ENCODE data around the gene NACA2.

Gene NACA2

GRCh38 chr17:61621317-61621716 lies 30.3 kb upstream of the NACA2 start:
- no peaks in the 10 kb centered on the region for H3K4me1 ChIP-seq
- no peaks in the 10 kb centered on the region for H3K27me3 ChIP-seq
- no peak overlapping the region for H3K4me3 ChIP-seq (ENCODE audit: low read depth, low read length)
- no peak for DNase-seq
- H3K9me3 ChIP-seq, result peaks cover 2% of the 10 kb centered on the region; the same call in 1 of the 2 replicates
- no peak for TF ChIP-seq CTCF (IDR thresholded peaks at IDR 0.05; ENCODE audit: low read depth, low read length)
- H3K36me3 ChIP-seq, result no peaks in the 10 kb centered on the region

- H3K4me1 ChIP-seq, result peaks cover 4% of the 10 kb centered on the region
- no peaks in the 10 kb centered on the region for H3K36me3 ChIP-seq
- DNase-seq, result no peak
- TF ChIP-seq CTCF (IDR thresholded peaks at IDR 0.05; ENCODE audit: low read depth, low read length), result no peak
- H3K4me3 ChIP-seq (ENCODE audit: low read depth, low read length), result no peak overlapping the region
- H3K9me3 ChIP-seq, result peaks cover 2% of the 10 kb centered on the region; the same call in 1 of the 2 replicates
- H3K27me3 ChIP-seq, result no peaks in the 10 kb centered on the region
Measured at GRCh38 chr17:61619953-61620352, 28.9 kb upstream of the NACA2 start.

GRCh38 chr17:61619493-61619892 lies 28.5 kb upstream of the NACA2 start:
- H3K9me3 ChIP-seq, result peaks cover 2% of the 10 kb centered on the region; the same call in 1 of the 2 replicates
- peaks cover 4% of the 10 kb centered on the region for H3K4me1 ChIP-seq
- DNase-seq, result no peak
- H3K4me3 ChIP-seq (ENCODE audit: low read depth, low read length), result no peak overlapping the region
- no peak for TF ChIP-seq CTCF (IDR thresholded peaks at IDR 0.05; ENCODE audit: low read depth, low read length)
- H3K36me3 ChIP-seq, result no peaks in the 10 kb centered on the region
- no peaks in the 10 kb centered on the region for H3K27me3 ChIP-seq

- DNase-seq, result no peak
- Histone ChIP-seq H3K4me3 (ENCODE audit: low read depth, low read length) (no peak overlapping the region), H3K9me3 (peaks cover 2% of the 10 kb centered on the region; the same call in 1 of the 2 replicates), H3K4me1 (peaks cover 4% of the 10 kb centered on the region), H3K27me3 (no peaks in the 10 kb centered on the region), H3K36me3 (no peaks in the 10 kb centered on the region)
- no peak for TF ChIP-seq CTCF (IDR thresholded peaks at IDR 0.05; ENCODE audit: low read depth, low read length)
Measured at GRCh38 chr17:61618950-61619349, 27.9 kb upstream of the NACA2 start.

GRCh38 chr17:61617330-61617729 lies 26.3 kb upstream of the NACA2 start:
- Histone ChIP-seq H3K4me3 (ENCODE audit: low read depth, low read length) (no peak overlapping the region), H3K27me3 (no peaks in the 10 kb centered on the region), H3K36me3 (no peaks in the 10 kb centered on the region), H3K9me3 (peaks cover 2% of the 10 kb centered on the region; the same call in 1 of the 2 replicates), H3K4me1 (peaks cover 4% of the 10 kb centered on the region)
- DNase-seq, result no peak
- TF ChIP-seq CTCF (IDR thresholded peaks at IDR 0.05; ENCODE audit: low read depth, low read length), result no peak

- no peak for TF ChIP-seq CTCF (IDR thresholded peaks at IDR 0.05; ENCODE audit: low read depth, low read length)
- H3K4me1 ChIP-seq, result peaks cover 4% of the 10 kb centered on the region
- peaks cover 2% of the 10 kb centered on the region; the same call in 1 of the 2 replicates for H3K9me3 ChIP-seq
- no peaks in the 10 kb centered on the region for H3K36me3 ChIP-seq
- H3K4me3 ChIP-seq (ENCODE audit: low read depth, low read length), result no peak overlapping the region
- DNase-seq, result no peak
- no peaks in the 10 kb centered on the region for H3K27me3 ChIP-seq
Measured at GRCh38 chr17:61616783-61617182, 25.8 kb upstream of the NACA2 start.

Data from BE2C (cell line).